HEK293 (cell line): ENCODE measurements around the gene M1AP.

Source experiments
- CTCF ChIA-PET: fragments of 350-600 bp; formaldehyde crosslinking; extraction: SDS; loops from one replicate; lab custom pipeline; 2021; ENCODE audit warnings: antibody characterized with exemption; lab: Yijun Ruan, JAX
- POLR2A ChIA-PET: fragments of 300-600 bp; formaldehyde crosslinking; extraction: SDS; loops from one replicate; lab custom pipeline; 2020; ENCODE audit warnings: antibody characterized with exemption, inconsistent platforms; lab: Yijun Ruan, JAX
- H3K27ac ChIP-seq: fragments of 200-500 bp; sonication (Bioruptor generic); 2 replicates; pipeline ENCODE4 v1.5.1; 2014; ENCODE audit warnings: low read depth, low read length, control low read depth, inconsistent platforms; ENCODE audit errors: extremely low read depth
- H3K36me3 ChIP-seq, 2 experiments: fragments of 200-500 bp in 1 of 2; sonication (Bioruptor generic) in 1 of 2; 1 replicate in 1 of 2; 2 replicates in 1 of 2; pipeline ENCODE4 v1.5.1; 2014 to 2017; ENCODE audit warnings: inconsistent platforms in 2 of 2, low read length in 2 of 2; ENCODE audit not compliant: control insufficient read depth in 2 of 2, insufficient read depth in 1 of 2
- H3K4me1 ChIP-seq: fragments of 200-500 bp; sonication (Bioruptor generic); 2 replicates; pipeline ENCODE4 v1.5.1; 2014; ENCODE audit warnings: mild to moderate bottlenecking, low read length, inconsistent platforms; ENCODE audit not compliant: control insufficient read depth, insufficient read depth
- H3K4me3 ChIP-seq: 2 replicates; pipeline ENCODE4 v1.5.1; 2011; ENCODE audit warnings: low read depth, mild to moderate bottlenecking, control low read depth, low read length, moderate library complexity
- H3K9me3 ChIP-seq: fragments of 200-500 bp; sonication (Bioruptor generic); 2 replicates; pipeline ENCODE4 v1.5.1; 2014; ENCODE audit warnings: low read depth, low read length, inconsistent platforms; ENCODE audit not compliant: control insufficient read depth, insufficient read depth
- EGR2 ChIP-seq: fragments of 450-650 bp; formaldehyde crosslinking; IDR thresholded peaks from 2 replicates; pipeline ENCODE4 v1.5.1; 2016; ENCODE audit warnings: low read depth, missing biosample characterization, missing genetic modification characterization
- FEZF1 ChIP-seq: fragments of 450-650 bp; formaldehyde crosslinking; IDR thresholded peaks from 2 replicates; pipeline ENCODE4 v1.5.1; 2016; ENCODE audit warnings: missing biosample characterization, missing genetic modification characterization
- GFI1B ChIP-seq: fragments of 450-650 bp; formaldehyde crosslinking; IDR thresholded peaks from 2 replicates; pipeline ENCODE4 v1.5.1; 2016; ENCODE audit warnings: missing biosample characterization, missing genetic modification characterization
- GLI2 ChIP-seq: fragments of 450-650 bp; formaldehyde crosslinking; IDR thresholded peaks from 2 replicates; pipeline ENCODE4; 2017; ENCODE audit warnings: missing biosample characterization, missing genetic modification characterization, low read depth, borderline replicate concordance
- HOXD13 ChIP-seq: sonication (generic); formaldehyde crosslinking; IDR thresholded peaks from 2 replicates; pipeline ENCODE4 v1.8.0; 2022; ENCODE audit warnings: missing genetic modification reagents, borderline replicate concordance
- TCF7L2 ChIP-seq: IDR thresholded peaks from 2 replicates; pipeline ENCODE4 v1.6.1; 2011; ENCODE audit warnings: low read depth, mild to moderate bottlenecking, inconsistent platforms, low read length, moderate library complexity, borderline replicate concordance
- ZBTB20 ChIP-seq: fragments of 450-650 bp; formaldehyde crosslinking; IDR thresholded peaks from 2 replicates; pipeline ENCODE4 v1.5.1; 2016; ENCODE audit warnings: missing biosample characterization, missing genetic modification characterization
- ZEB2 ChIP-seq: fragments of 450-650 bp; formaldehyde crosslinking; IDR thresholded peaks from 2 replicates; pipeline ENCODE4 v1.5.1; 2016; ENCODE audit warnings: missing biosample characterization, missing genetic modification characterization
- ZIC2 ChIP-seq: fragments of 450-650 bp; formaldehyde crosslinking; IDR thresholded peaks from 2 replicates; pipeline ENCODE4 v1.5.1; 2016; ENCODE audit warnings: missing biosample characterization, missing genetic modification characterization
- ZNF121 ChIP-seq: fragments of 450-650 bp; formaldehyde crosslinking; IDR thresholded peaks from 2 replicates; pipeline ENCODE4 v1.5.1; 2016; ENCODE audit warnings: missing biosample characterization, missing genetic modification characterization
- ZNF175 ChIP-seq: fragments of 450-650 bp; formaldehyde crosslinking; IDR thresholded peaks from 2 replicates; pipeline ENCODE4 v1.5.1; 2016; ENCODE audit warnings: missing biosample characterization, missing genetic modification characterization
- ZNF214 ChIP-seq: fragments of 450-650 bp; formaldehyde crosslinking; IDR thresholded peaks from 2 replicates; pipeline ENCODE4 v1.5.1; 2017; ENCODE audit warnings: missing biosample characterization, mild to moderate bottlenecking, missing genetic modification characterization, borderline replicate concordance
- ZNF221 ChIP-seq: fragments of 450-650 bp; formaldehyde crosslinking; IDR thresholded peaks from 2 replicates; pipeline ENCODE4 v1.5.1; 2017; ENCODE audit warnings: missing biosample characterization, missing genetic modification characterization, borderline replicate concordance
- ZNF366 ChIP-seq: fragments of 450-650 bp; formaldehyde crosslinking; conservative IDR thresholded peaks from 2 replicates; pipeline ENCODE4 v1.5.1; 2016; ENCODE audit warnings: missing biosample characterization, missing genetic modification characterization
- ZNF473 ChIP-seq: fragments of 450-650 bp; formaldehyde crosslinking; IDR thresholded peaks from 2 replicates; pipeline ENCODE4 v1.5.1; 2017; ENCODE audit warnings: missing biosample characterization, missing genetic modification characterization
- ZNF48 ChIP-seq: fragments of 450-650 bp; formaldehyde crosslinking; IDR thresholded peaks from 2 replicates; pipeline ENCODE4 v1.5.1; 2016; ENCODE audit warnings: missing biosample characterization, missing genetic modification characterization
- ZNF501 ChIP-seq: fragments of 450-650 bp; formaldehyde crosslinking; IDR thresholded peaks from 2 replicates; pipeline ENCODE4 v1.5.1; 2016; ENCODE audit warnings: missing biosample characterization, missing genetic modification characterization
- ZNF530 ChIP-seq: fragments of 450-650 bp; formaldehyde crosslinking; IDR thresholded peaks from 2 replicates; pipeline ENCODE4 v1.5.1; 2016; ENCODE audit warnings: low read depth, missing biosample characterization, missing genetic modification characterization
- ZNF571 ChIP-seq: fragments of 450-650 bp; formaldehyde crosslinking; IDR thresholded peaks from 2 replicates; pipeline ENCODE4 v1.5.0; 2017; ENCODE audit warnings: missing biosample characterization, missing genetic modification characterization
- ZNF621 ChIP-seq: fragments of 450-650 bp; formaldehyde crosslinking; IDR thresholded peaks from 2 replicates; pipeline ENCODE4 v1.5.1; 2017; ENCODE audit warnings: missing biosample characterization, missing genetic modification characterization
- ZNF626 ChIP-seq: fragments of 450-650 bp; sonication (Bioruptor Pico); formaldehyde crosslinking; IDR thresholded peaks from 2 replicates; pipeline ENCODE4 v1.5.1; 2018; ENCODE audit warnings: missing biosample characterization, missing genetic modification characterization, inconsistent platforms
- ZNF660 ChIP-seq: fragments of 450-650 bp; IDR thresholded peaks from 2 replicates; pipeline ENCODE4 v1.5.1; 2018; ENCODE audit warnings: missing biosample characterization, mild to moderate bottlenecking, missing genetic modification characterization
- ZNF670 ChIP-seq: fragments of 450-650 bp; formaldehyde crosslinking; IDR thresholded peaks from 2 replicates; pipeline ENCODE4 v1.5.1; 2016; ENCODE audit warnings: missing biosample characterization, missing genetic modification characterization, low read depth
- ZNF677 ChIP-seq: fragments of 450-650 bp; IDR thresholded peaks from 2 replicates; pipeline ENCODE4 v1.5.0; 2018; ENCODE audit warnings: missing biosample characterization, mild to moderate bottlenecking, missing genetic modification characterization, moderate library complexity
- ZSCAN16 ChIP-seq: fragments of 450-650 bp; formaldehyde crosslinking; IDR thresholded peaks from 2 replicates; pipeline ENCODE4 v1.5.1; 2016; ENCODE audit warnings: missing biosample characterization, missing genetic modification characterization
- ZSCAN23 ChIP-seq: fragments of 450-650 bp; formaldehyde crosslinking; IDR thresholded peaks from 2 replicates; pipeline ENCODE4 v1.5.1; 2016; ENCODE audit warnings: missing biosample characterization, missing genetic modification characterization
- TF ChIP-seq, protein P1 (sequence below): fragments of 450-650 bp; formaldehyde crosslinking; IDR thresholded peaks from 2 replicates; pipeline ENCODE4 v1.5.0; 2017; ENCODE audit warnings: missing biosample characterization, missing genetic modification characterization, borderline replicate concordance
- TF ChIP-seq, protein P2 (sequence below): fragments of 450-650 bp; formaldehyde crosslinking; IDR thresholded peaks from 2 replicates; pipeline ENCODE4 v1.5.1; 2016; ENCODE audit warnings: missing biosample characterization, missing genetic modification characterization, low read depth
- TF ChIP-seq, protein P3 (sequence below): fragments of 450-650 bp; formaldehyde crosslinking; IDR thresholded peaks from 2 replicates; pipeline ENCODE4 v1.5.1; 2016; ENCODE audit warnings: missing biosample characterization, missing genetic modification characterization, borderline replicate concordance
- TF ChIP-seq, protein P4 (sequence below): fragments of 450-650 bp; formaldehyde crosslinking; IDR thresholded peaks from 2 replicates; pipeline ENCODE4 v1.5.1; 2016; ENCODE audit warnings: missing biosample characterization, missing genetic modification characterization

Gene M1AP

DNA sequence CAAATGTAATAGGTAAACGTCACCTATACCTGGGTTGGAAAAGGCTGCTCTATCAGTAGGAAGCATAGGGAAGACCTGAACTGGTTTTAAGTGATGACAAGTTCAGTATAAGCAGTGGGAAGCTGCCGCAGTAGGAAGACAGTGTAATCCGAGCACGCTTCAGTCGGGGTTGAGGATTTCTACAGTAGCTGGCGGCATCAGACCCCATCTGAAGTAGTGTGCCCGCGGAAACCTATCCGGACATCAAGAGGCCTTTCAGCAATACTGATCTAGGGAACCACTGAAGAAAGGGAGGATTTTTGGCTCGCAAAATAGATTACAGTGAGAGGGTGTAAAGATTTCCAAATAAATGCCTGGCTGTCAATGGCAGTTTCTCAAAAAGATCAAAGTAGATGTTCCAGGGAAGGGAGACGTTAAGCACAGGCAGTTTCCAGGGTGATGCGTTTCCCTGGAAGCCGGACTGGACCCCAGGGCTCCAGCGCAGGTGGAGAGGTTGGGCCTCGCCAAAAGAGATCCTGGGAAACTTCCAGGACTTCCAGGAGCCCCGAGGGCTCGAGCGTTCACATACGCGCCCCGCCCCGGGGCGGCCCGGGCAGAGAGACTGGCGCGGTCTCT lies 99.7 kb downstream of the M1AP start:
- H3K27ac ChIP-seq = peak overlapping the region; percentile 69; the same call in 1 of the 2 replicates
- POLR2A ChIA-PET = interaction anchor here (1.6 kb wide), 1 partner anchor 90 kb away, joined by 3 read pairs; the partner anchor contains the start of gene WBP1
- TF ChIP-seq ZNF626 (tag by site-specific recombination) (no peak), ZNF530 (tag by site-specific recombination) (no peak), TCF7L2 (peak; percentile 54; the same call in 1 of the 2 replicates), HOXD13 (CRISPR knock-in tag) (no peak), ZIC2 (tag by site-specific recombination) (no peak), ZSCAN16 (no peak), ZNF221 (tag by site-specific recombination) (no peak), ZNF660 (tag by site-specific recombination) (no peak), ZSCAN23 (tag by site-specific recombination) (no peak), ZNF366 (tag by site-specific recombination) (0 out of 2 replicates have a peak, but pooled peaks have one; percentile 32), ZNF571 (tag by site-specific recombination) (no peak), ZNF473 (no peak), ZNF48 (no peak), ZBTB20 (tag by site-specific recombination) (peak; percentile 89), ZNF677 (tag by site-specific recombination) (no peak), ZNF175 (tag by site-specific recombination) (no peak), ZNF214 (tag by site-specific recombination) (no peak), ZNF121 (tag by site-specific recombination) (no peak), EGR2 (tag by site-specific recombination) (no peak), FEZF1 (no peak), GLI2 (tag by site-specific recombination) (no peak), ZNF501 (tag by site-specific recombination) (no peak), ZNF621 (tag by site-specific recombination) (no peak), ZNF670 (tag by site-specific recombination) (no peak), GFI1B (no peak), ZEB2 (tag by site-specific recombination) (no peak)
- TF ChIP-seq, protein P1, sequence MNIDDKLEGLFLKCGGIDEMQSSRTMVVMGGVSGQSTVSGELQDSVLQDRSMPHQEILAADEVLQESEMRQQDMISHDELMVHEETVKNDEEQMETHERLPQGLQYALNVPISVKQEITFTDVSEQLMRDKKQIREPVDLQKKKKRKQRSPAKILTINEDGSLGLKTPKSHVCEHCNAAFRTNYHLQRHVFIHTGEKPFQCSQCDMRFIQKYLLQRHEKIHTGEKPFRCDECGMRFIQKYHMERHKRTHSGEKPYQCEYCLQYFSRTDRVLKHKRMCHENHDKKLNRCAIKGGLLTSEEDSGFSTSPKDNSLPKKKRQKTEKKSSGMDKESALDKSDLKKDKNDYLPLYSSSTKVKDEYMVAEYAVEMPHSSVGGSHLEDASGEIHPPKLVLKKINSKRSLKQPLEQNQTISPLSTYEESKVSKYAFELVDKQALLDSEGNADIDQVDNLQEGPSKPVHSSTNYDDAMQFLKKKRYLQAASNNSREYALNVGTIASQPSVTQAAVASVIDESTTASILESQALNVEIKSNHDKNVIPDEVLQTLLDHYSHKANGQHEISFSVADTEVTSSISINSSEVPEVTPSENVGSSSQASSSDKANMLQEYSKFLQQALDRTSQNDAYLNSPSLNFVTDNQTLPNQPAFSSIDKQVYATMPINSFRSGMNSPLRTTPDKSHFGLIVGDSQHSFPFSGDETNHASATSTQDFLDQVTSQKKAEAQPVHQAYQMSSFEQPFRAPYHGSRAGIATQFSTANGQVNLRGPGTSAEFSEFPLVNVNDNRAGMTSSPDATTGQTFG (tag by site-specific recombination) = no peak
- TF ChIP-seq, protein P2, sequence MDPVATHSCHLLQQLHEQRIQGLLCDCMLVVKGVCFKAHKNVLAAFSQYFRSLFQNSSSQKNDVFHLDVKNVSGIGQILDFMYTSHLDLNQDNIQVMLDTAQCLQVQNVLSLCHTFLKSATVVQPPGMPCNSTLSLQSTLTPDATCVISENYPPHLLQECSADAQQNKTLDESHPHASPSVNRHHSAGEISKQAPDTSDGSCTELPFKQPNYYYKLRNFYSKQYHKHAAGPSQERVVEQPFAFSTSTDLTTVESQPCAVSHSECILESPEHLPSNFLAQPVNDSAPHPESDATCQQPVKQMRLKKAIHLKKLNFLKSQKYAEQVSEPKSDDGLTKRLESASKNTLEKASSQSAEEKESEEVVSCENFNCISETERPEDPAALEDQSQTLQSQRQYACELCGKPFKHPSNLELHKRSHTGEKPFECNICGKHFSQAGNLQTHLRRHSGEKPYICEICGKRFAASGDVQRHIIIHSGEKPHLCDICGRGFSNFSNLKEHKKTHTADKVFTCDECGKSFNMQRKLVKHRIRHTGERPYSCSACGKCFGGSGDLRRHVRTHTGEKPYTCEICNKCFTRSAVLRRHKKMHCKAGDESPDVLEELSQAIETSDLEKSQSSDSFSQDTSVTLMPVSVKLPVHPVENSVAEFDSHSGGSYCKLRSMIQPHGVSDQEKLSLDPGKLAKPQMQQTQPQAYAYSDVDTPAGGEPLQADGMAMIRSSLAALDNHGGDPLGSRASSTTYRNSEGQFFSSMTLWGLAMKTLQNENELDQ (tag by site-specific recombination) = no peak
- TF ChIP-seq, protein P3, sequence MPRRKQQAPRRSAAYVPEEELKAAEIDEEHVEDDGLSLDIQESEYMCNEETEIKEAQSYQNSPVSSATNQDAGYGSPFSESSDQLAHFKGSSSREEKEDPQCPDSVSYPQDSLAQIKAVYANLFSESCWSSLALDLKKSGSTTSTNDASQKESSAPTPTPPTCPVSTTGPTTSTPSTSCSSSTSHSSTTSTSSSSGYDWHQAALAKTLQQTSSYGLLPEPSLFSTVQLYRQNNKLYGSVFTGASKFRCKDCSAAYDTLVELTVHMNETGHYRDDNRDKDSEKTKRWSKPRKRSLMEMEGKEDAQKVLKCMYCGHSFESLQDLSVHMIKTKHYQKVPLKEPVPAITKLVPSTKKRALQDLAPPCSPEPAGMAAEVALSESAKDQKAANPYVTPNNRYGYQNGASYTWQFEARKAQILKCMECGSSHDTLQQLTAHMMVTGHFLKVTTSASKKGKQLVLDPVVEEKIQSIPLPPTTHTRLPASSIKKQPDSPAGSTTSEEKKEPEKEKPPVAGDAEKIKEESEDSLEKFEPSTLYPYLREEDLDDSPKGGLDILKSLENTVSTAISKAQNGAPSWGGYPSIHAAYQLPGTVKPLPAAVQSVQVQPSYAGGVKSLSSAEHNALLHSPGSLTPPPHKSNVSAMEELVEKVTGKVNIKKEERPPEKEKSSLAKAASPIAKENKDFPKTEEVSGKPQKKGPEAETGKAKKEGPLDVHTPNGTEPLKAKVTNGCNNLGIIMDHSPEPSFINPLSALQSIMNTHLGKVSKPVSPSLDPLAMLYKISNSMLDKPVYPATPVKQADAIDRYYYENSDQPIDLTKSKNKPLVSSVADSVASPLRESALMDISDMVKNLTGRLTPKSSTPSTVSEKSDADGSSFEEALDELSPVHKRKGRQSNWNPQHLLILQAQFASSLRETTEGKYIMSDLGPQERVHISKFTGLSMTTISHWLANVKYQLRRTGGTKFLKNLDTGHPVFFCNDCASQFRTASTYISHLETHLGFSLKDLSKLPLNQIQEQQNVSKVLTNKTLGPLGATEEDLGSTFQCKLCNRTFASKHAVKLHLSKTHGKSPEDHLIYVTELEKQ (tag by site-specific recombination) = no peak
- TF ChIP-seq, protein P4, sequence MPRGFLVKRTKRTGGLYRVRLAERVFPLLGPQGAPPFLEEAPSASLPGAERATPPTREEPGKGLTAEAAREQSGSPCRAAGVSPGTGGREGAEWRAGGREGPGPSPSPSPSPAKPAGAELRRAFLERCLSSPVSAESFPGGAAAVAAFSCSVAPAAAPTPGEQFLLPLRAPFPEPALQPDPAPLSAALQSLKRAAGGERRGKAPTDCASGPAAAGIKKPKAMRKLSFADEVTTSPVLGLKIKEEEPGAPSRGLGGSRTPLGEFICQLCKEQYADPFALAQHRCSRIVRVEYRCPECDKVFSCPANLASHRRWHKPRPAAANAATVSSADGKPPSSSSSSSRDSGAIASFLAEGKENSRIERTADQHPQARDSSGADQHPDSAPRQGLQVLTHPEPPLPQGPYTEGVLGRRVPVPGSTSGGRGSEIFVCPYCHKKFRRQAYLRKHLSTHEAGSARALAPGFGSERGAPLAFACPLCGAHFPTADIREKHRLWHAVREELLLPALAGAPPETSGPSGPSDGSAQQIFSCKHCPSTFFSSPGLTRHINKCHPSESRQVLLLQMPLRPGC (tag by site-specific recombination) = no peak

More for the DNA sequence above, 99.7 kb downstream of the M1AP start:
- CTCF ChIA-PET = no interaction called here
- Histone ChIP-seq H3K4me3 (peak overlapping the region; percentile 41), H3K36me3 (peaks cover 0 to 4% of the 10 kb centered on the region in 2 experiments; a peak in 1 of 3 replicates), H3K4me1 (no peaks in the 10 kb centered on the region; the same call in 1 of the 2 replicates), H3K9me3 (no peaks in the 10 kb centered on the region)
